ENCODE measurements around the gene MFRP.

- no peak for TF ChIP-seq CTCF (IDR thresholded peaks at IDR 0.05)
- no peak for TF ChIP-seq EP300 (IDR thresholded peaks at IDR 0.05)
- no peak for TF ChIP-seq POLR2A (IDR thresholded peaks at IDR 0.05)
These were observed 737 bp upstream of the MFRP start for GRCh38 chr11:119347242-119347641.

All from ovary (tissue), 3 donors.